Stimulated activated CD8-positive, alpha-beta memory T cell treated with anti-CD3 and anti-CD28 coated beads, Interleukin-4, amount 100 ng/mL, for 1 hour (primary cell): ENCODE data around the gene MYO3B.

ENCODE experiments used
- DNase-seq, 2 donors: peaks; one replicate each; pipeline ENCODE4 v3.0.0-alpha.2; 2020; ENCODE audit warnings: low read depth in 2 of 2, low spot score in 1 of 2

MYO3B gene

GRCh38 chr2:170362871-170363631, 185.1 kb downstream of the MYO3B start:
- DNase-seq = no peak

- DNase-seq = no peak
Measured at GRCh38 chr2:170365003-170365402, 187.1 kb downstream of the MYO3B start.

DNA sequence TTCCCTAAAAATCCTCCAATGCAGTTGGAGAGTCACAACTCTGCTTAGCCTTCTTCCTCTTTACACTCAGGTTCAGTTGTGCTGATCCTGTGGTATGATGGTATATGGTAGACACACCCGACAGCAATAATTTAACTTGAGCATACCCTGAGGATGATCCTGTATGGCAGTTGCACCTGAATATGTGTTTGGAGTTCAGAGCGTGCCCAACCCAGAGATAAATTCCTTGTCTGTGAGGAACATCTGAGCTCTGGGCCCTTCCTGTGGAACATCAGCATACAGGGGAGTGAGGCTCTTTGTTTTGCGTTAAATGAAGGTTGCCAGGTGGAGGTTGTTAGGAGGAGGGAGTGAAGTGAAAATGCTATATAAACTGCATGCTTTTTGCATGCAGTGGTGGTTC, 187.7 kb downstream of the MYO3B start:
- DNase-seq = no peak

GRCh38 chr2:170368370-170368769, 190.4 kb downstream of the MYO3B start:
- DNase-seq = no peak

DNA sequence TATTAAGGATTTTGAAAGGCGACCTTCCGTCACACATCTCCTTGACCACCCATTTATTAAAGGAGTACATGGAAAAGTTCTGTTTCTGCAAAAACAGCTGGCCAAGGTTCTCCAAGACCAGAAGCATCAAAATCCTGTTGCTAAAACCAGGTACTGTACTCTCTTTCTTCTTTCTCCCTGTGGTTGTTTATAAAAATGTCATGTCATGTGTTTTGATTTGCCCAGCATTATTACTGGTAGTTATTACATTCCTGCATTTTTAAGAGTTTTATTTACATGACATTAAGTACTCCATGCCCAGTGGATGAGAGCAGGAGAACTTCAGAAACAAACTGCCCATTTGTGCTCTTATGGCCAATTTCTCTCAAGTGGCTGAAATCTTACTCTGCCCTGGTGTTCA, 191.3 kb downstream of the MYO3B start:
- DNase-seq = no peak

DNA sequence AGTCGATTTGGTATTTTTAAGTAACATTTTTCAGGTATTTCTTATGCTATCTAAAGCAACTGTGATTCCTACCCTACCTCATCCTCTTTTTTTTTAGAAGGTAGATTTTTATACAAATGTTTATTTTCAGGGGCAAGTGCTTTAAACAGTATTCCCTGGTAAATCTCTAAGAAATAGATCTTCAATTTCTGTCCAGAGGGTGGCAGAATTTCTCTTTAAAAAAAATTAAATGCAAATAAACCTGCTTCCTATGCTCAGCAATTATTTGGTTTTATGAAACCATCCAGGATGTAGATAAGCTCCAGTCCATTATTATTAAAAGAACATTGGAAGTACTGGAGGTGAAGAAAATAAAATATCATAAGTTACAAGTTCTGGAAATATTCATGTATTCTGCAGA, 191.9 kb downstream of the MYO3B start:
- DNase-seq = no peak

- DNase-seq = no peak
Measured at GRCh38 chr2:170371231-170371998, 193.5 kb downstream of the MYO3B start.

DNA sequence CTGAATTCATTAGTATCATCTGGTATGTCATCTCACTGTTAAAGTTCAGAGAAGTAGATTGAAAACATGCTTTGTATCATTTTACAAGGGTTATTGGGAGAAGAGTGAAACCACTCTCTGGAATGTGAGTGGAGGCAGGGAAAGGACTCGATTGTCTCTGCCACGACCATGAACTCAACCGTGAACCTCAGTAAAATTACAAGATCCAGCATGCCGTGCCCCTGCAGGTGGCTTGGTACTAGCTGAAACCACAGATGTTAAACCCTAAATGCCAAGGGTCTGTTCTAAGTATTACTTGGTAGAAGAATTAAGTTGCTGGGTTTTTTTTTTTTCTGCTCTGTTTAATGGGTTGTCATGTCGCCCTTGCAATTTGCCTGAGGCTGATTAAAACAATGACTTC, 197.2 kb downstream of the MYO3B start:
- no peak for DNase-seq

DNA sequence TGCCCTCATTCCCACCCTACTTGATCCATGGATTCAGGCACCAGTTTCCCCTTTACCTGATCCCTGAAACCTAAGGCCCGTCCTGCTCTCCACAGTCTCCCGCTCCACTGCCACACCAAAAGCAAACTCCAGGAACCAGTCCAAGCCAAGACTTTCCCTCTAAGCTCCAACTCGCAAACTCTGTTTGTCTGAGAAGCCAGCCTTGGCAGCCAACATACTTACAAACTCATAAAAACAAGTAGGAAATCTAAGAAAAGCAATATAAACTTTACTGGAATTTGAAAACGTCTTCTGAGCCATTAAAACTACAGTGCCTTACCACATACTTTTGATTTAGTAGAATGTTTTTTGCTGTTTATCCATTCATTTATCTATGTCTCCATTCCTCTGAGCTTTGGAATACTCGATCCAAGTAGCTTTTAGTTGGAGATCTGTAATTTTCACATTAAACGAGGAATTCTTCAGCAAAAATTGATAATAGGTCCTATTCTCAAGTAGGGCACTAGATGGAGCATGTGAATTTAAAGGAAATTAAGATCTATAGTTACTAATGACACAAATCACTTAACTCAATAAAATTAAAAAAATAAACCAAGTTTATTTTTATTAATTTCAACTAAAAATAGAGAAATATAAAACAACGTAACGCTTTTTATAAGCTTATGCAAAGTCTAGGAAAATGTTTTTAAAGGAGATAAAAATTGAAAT, 199.7 kb downstream of the MYO3B start:
- DNase-seq = no peak

- no peak for DNase-seq
Measured at GRCh38 chr2:170380267-170380666, 202.3 kb downstream of the MYO3B start.

GRCh38 chr2:170381678-170382077, 203.7 kb downstream of the MYO3B start:
- DNase-seq = no peak

DNA sequence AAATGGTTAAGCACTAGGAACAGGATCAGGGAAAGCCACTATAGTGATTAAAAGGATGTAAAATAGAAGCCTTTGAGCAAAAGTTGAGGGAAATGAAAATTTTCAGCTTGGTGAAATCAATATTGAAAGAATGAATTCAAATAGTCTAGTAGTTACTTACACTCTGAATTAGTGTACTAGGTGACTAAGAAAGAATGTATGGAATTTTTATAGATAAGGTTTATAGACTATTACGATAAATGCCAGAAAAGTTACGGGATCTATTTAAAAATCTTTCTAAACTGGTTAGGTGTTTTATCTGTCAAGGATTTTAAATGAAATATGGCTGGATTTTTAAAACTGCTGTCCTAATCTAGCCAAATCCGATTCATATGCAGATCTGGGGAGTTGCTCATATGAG, 208.6 kb downstream of the MYO3B start:
- no peak for DNase-seq

DNA sequence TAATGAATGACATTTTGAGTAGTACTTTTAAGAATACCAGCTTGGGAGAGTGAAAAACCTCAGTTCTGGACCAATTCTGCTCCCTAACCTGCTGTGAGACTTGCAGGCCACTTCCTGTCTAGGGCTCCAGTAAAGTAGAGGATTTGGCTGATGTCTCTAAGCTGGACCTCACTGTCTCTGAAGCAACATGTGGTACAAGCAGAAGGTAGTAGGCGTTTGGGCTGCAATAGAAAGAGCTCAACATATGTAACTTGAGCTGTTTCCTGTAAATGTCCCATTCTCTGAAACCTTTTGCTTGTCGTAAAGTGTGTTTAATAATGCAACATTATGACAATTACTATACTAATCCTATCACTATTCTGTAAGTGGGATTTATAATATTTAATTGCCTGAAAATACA, 213.1 kb downstream of the MYO3B start:
- DNase-seq = no peak

DNA sequence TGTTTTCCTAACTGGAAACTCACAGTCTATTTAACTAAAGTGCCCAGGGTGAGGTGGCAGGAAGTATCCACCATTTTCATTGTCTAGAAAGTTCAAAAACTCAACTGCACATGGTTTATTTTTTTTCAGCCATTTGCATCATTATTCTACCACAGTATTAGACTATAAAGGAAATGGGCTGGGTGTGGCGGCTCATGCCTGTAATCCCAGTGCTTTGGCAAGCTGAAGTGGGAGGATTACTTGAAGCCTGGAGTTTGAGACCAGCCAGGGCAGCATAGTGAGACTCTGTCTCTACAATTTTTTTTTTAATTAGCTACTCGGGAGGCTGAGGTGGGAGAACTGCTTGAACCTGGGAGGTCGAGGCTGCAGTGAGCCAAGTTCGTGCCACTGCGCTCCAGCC, 213.8 kb downstream of the MYO3B start:
- no peak for DNase-seq

- no peak for DNase-seq
Measured at GRCh38 chr2:170393861-170394498, 216.0 kb downstream of the MYO3B start.

- no peak for DNase-seq
Measured at GRCh38 chr2:170394641-170395387, 216.9 kb downstream of the MYO3B start.

GRCh38 chr2:170396799-170397459, 219.0 kb downstream of the MYO3B start:
- no peak for DNase-seq

DNA sequence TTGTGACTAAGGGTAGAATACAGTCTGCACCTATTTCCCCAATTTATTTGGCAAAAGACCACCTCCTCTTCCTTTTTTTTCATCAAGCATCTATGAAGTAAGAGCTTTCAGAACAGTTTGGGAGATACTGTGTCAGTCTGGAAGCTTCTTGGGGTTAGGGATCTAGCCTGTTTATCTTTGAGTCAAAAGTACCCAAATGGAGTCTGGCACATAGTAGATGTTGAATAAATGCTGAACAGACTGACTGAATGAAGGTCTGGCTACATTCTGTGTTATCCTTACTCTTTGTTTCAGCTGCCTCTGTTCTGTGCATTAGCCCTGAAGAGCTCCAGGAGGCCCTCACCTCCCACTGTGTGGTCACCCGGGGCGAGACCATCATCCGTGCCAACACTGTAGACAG, 223.2 kb downstream of the MYO3B start:
- DNase-seq = no peak

DNA sequence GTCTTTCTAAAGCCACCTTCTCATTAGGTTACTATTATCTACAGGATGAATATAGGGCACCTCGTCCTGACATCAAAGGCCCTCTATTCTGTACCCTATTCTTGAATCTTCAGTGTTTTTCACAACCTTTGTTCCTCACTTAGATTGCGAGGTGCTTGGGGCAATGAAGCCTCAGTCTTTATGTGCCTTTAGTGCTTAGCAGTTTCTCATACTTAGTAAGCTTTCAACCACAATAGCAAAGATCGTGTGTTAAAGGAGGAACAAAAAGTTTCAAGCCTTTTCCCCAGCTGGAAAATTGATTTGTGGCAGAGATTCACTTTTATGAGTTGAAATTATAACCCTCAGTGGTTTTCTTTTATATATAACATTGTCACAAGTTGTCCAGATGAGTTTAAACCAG, 226.9 kb downstream of the MYO3B start:
- DNase-seq = no peak

DNA sequence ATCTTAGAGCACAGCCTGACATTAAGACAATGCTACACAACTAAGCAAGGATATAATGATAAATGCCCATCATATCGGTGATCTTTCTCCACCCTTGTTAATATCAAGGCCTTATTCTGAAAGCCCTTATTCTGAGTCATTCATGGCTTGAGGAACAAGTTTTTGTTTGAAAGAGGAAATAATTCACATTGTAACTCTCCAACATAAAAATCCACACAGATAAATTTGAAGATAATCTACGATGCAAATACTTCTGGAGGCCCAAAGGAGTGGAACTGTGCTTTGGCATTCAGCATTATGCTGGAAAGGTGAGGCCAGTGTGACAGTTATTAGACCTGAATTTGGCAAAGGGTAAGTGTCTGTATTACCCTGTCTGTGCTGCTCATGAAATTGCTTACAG, 227.4 kb downstream of the MYO3B start:
- no peak for DNase-seq
